Measurements from ENCODE around the gene SIGLEC8. TPM values are rescaled to one million over a fixed set of nuclear protein-coding genes. Genes with fewer than 3 reads are reported as not detected.
A peak's percentile ranks its signal among the peaks of the same experiment; 100 is the strongest.
"Not testable (repeated sequence)": the region's sequence is repeated elsewhere in the genome, so short reads cannot be mapped to it uniquely, and the experiment has no call there.

SIGLEC8 gene
- not detected for total RNA-seq

- H3K36me3 Mint-ChIP-seq = no peaks in the 10 kb centered on the region
- ATAC-seq (ENCODE audit: low read depth) (no peak), DNase-seq (no peak)
- H3K9me3 Mint-ChIP-seq = no peaks in the 10 kb centered on the region
- H3K27me3 Mint-ChIP-seq = peaks cover 34% of the 10 kb centered on the region
- H3K4me1 Mint-ChIP-seq = peaks cover 4% of the 10 kb centered on the region
- POLR2A ChIA-PET = no interaction called here
- H3K4me3 Mint-ChIP-seq = no peak within 1 kb of the TSS
- H3K27ac Mint-ChIP-seq = no peak within 1 kb of the TSS
Measured at GRCh38 chr19:51458051-51458645, at the start of gene SIGLEC8. Gene SIGLEC8 (minus strand): TSS chr19:51458454. CDS start chr19:51458387, 67 bp downstream.

- no peak overlapping the region for H3K4me3 Mint-ChIP-seq
- peaks cover 8% of the 10 kb centered on the region for H3K9me3 Mint-ChIP-seq
- DNase-seq = no peak
- H3K4me1 Mint-ChIP-seq = peaks cover 10% of the 10 kb centered on the region
- H3K27ac Mint-ChIP-seq = no peak overlapping the region
- H3K36me3 Mint-ChIP-seq = peaks cover 4% of the 10 kb centered on the region
- POLR2A ChIA-PET = interaction anchor here (0.6 kb wide), 1 partner anchor 21 kb away, joined by 6 read pairs; no protein-coding TSS in a partner anchor
- no peak for ATAC-seq (ENCODE audit: low read depth)
- H3K27me3 Mint-ChIP-seq = peaks cover 27% of the 10 kb centered on the region
Measured at GRCh38 chr19:51507640-51508058, 49.4 kb upstream of the SIGLEC8 start.

GRCh38 chr19:51507192-51507591, 48.9 kb upstream of the SIGLEC8 start:
- Mint-ChIP-seq H3K9me3 (peaks cover 8% of the 10 kb centered on the region), H3K36me3 (peaks cover 4% of the 10 kb centered on the region), H3K27me3 (peaks cover 24% of the 10 kb centered on the region), H3K4me1 (peaks cover 10% of the 10 kb centered on the region), H3K4me3 (no peak overlapping the region), H3K27ac (no peak overlapping the region)
- POLR2A ChIA-PET = interaction anchor here (0.6 kb wide), 1 partner anchor 21 kb away, joined by 6 read pairs; no protein-coding TSS in a partner anchor
- DNase-seq = no peak
- no peak for ATAC-seq (ENCODE audit: low read depth)

GRCh38 chr19:51505904-51506303, 47.6 kb upstream of the SIGLEC8 start:
- Mint-ChIP-seq H3K4me3 (no peak overlapping the region), H3K4me1 (peaks cover 19% of the 10 kb centered on the region), H3K36me3 (peaks cover 4% of the 10 kb centered on the region), H3K27ac (no peak overlapping the region), H3K9me3 (peaks cover 8% of the 10 kb centered on the region), H3K27me3 (peaks cover 16% of the 10 kb centered on the region)
- ATAC-seq (ENCODE audit: low read depth) (no peak), DNase-seq (no peak)
- POLR2A ChIA-PET = no interaction called here

GRCh38 chr19:51503896-51504295, 45.6 kb upstream of the SIGLEC8 start:
- peaks cover 8% of the 10 kb centered on the region for H3K9me3 Mint-ChIP-seq
- ATAC-seq (ENCODE audit: low read depth) = no peak
- peaks cover 22% of the 10 kb centered on the region for H3K4me1 Mint-ChIP-seq
- H3K36me3 Mint-ChIP-seq = peaks cover 4% of the 10 kb centered on the region
- H3K27me3 Mint-ChIP-seq = peaks cover 12% of the 10 kb centered on the region
- POLR2A ChIA-PET = no interaction called here
- no peak overlapping the region for H3K4me3 Mint-ChIP-seq
- DNase-seq = no peak
- H3K27ac Mint-ChIP-seq = no peak overlapping the region

- no peak overlapping the region for H3K4me3 Mint-ChIP-seq
- peaks cover 22% of the 10 kb centered on the region for H3K4me1 Mint-ChIP-seq
- peaks cover 13% of the 10 kb centered on the region for H3K27me3 Mint-ChIP-seq
- peaks cover 4% of the 10 kb centered on the region for H3K36me3 Mint-ChIP-seq
- DNase-seq (no peak), ATAC-seq (ENCODE audit: low read depth) (no peak)
- POLR2A ChIA-PET = interaction anchor here (0.6 to 0.8 kb wide), 2 partner anchors 11 to 68 kb away, joined by 3 to 6 read pairs; partner anchors contain the start of gene ZNF175
- H3K9me3 Mint-ChIP-seq = peaks cover 8% of the 10 kb centered on the region
- H3K27ac Mint-ChIP-seq = no peak overlapping the region
Measured at GRCh38 chr19:51503286-51503817, 45.1 kb upstream of the SIGLEC8 start.

GRCh38 chr19:51501594-51502263, 43.5 kb upstream of the SIGLEC8 start, which contains the start of gene SIGLEC12:
Gene SIGLEC12 (minus strand): TSS chr19:51501800. CDS start chr19:51501733, 67 bp downstream.
- H3K27ac Mint-ChIP-seq = peak within 1 kb of the TSS; percentile 89
- DNase-seq = peak; percentile 36
- H3K4me3 Mint-ChIP-seq = peak within 1 kb of the TSS; percentile 80

GRCh38 chr19:51500931-51501330, 42.7 kb upstream of the SIGLEC8 start:
- H3K9me3 Mint-ChIP-seq, POLR2A ChIA-PET, H3K27me3 Mint-ChIP-seq, DNase-seq, H3K36me3 Mint-ChIP-seq: not testable (repeated sequence)
- peak; percentile 31 for ATAC-seq (ENCODE audit: low read depth)
- H3K4me3 Mint-ChIP-seq = peak overlapping the region; percentile 80
- peaks cover 22% of the 10 kb centered on the region for H3K4me1 Mint-ChIP-seq
- H3K27ac Mint-ChIP-seq = peak overlapping the region; percentile 89

More at GRCh38 chr19:51501594-51502263, 43.5 kb upstream of the SIGLEC8 start, which contains the start of gene SIGLEC12:
- H3K9me3 Mint-ChIP-seq = peaks cover 8% of the 10 kb centered on the region
- POLR2A ChIA-PET = no interaction called here
- H3K4me1 Mint-ChIP-seq = peaks cover 22% of the 10 kb centered on the region
- H3K27me3 Mint-ChIP-seq = peaks cover 9% of the 10 kb centered on the region
- ATAC-seq (ENCODE audit: low read depth) = peak; percentile 59
- peaks cover 4% of the 10 kb centered on the region for H3K36me3 Mint-ChIP-seq

- POLR2A ChIA-PET = no interaction called here
- Mint-ChIP-seq H3K27ac (no peak overlapping the region), H3K36me3 (peaks cover 7% of the 10 kb centered on the region), H3K27me3 (peaks cover 2% of the 10 kb centered on the region), H3K4me3 (no peak overlapping the region), H3K9me3 (peaks cover 2% of the 10 kb centered on the region), H3K4me1 (peaks cover 27% of the 10 kb centered on the region)
- ATAC-seq (ENCODE audit: low read depth) = no peak
- DNase-seq = no peak
Measured at GRCh38 chr19:51497666-51498065, 39.4 kb upstream of the SIGLEC8 start.

GRCh38 chr19:51493776-51494175, 35.5 kb upstream of the SIGLEC8 start:
- peaks cover 9% of the 10 kb centered on the region for H3K36me3 Mint-ChIP-seq
- no peak for DNase-seq
- peaks cover 11% of the 10 kb centered on the region for H3K4me1 Mint-ChIP-seq
- ATAC-seq (ENCODE audit: low read depth) = no peak
- peaks cover 2% of the 10 kb centered on the region for H3K27me3 Mint-ChIP-seq
- POLR2A ChIA-PET = no interaction called here
- no peak overlapping the region for H3K27ac Mint-ChIP-seq
- H3K4me3 Mint-ChIP-seq = no peak overlapping the region
- H3K9me3 Mint-ChIP-seq = peaks cover 5% of the 10 kb centered on the region

GRCh38 chr19:51491586-51491985, 33.3 kb upstream of the SIGLEC8 start:
- DNase-seq (no peak), ATAC-seq (ENCODE audit: low read depth) (no peak)
- peaks cover 9% of the 10 kb centered on the region for H3K36me3 Mint-ChIP-seq
- H3K9me3 Mint-ChIP-seq = peaks cover 7% of the 10 kb centered on the region
- H3K4me3 Mint-ChIP-seq = no peak overlapping the region
- peaks cover 11% of the 10 kb centered on the region for H3K4me1 Mint-ChIP-seq
- POLR2A ChIA-PET = no interaction called here
- peaks cover 2% of the 10 kb centered on the region for H3K27me3 Mint-ChIP-seq
- no peak overlapping the region for H3K27ac Mint-ChIP-seq

- no peak for DNase-seq
- POLR2A ChIA-PET = no interaction called here
- Mint-ChIP-seq H3K4me1 (peaks cover 11% of the 10 kb centered on the region), H3K27ac (no peak overlapping the region), H3K27me3 (peaks cover 2% of the 10 kb centered on the region), H3K4me3 (no peak overlapping the region), H3K9me3 (peaks cover 7% of the 10 kb centered on the region), H3K36me3 (peaks cover 9% of the 10 kb centered on the region)
- no peak for ATAC-seq (ENCODE audit: low read depth)
Measured at GRCh38 chr19:51490676-51491075, 32.4 kb upstream of the SIGLEC8 start.

GRCh38 chr19:51489113-51489512, 30.9 kb upstream of the SIGLEC8 start:
- POLR2A ChIA-PET = no interaction called here
- ATAC-seq (ENCODE audit: low read depth) (no peak), DNase-seq (no peak)
- peaks cover 6% of the 10 kb centered on the region for H3K9me3 Mint-ChIP-seq
- H3K4me3 Mint-ChIP-seq = no peak overlapping the region
- H3K36me3 Mint-ChIP-seq = peaks cover 9% of the 10 kb centered on the region
- H3K27ac Mint-ChIP-seq = no peak overlapping the region
- H3K4me1 Mint-ChIP-seq = peaks cover 11% of the 10 kb centered on the region
- H3K27me3 Mint-ChIP-seq = peaks cover 6% of the 10 kb centered on the region

GRCh38 chr19:51488491-51488890, 30.2 kb upstream of the SIGLEC8 start:
- ATAC-seq (ENCODE audit: low read depth) (no peak), DNase-seq (no peak)
- POLR2A ChIA-PET = no interaction called here
- H3K36me3 Mint-ChIP-seq = peaks cover 7% of the 10 kb centered on the region
- H3K4me1 Mint-ChIP-seq = peaks cover 9% of the 10 kb centered on the region
- no peak overlapping the region for H3K27ac Mint-ChIP-seq
- peaks cover 6% of the 10 kb centered on the region for H3K27me3 Mint-ChIP-seq
- peaks cover 6% of the 10 kb centered on the region for H3K9me3 Mint-ChIP-seq
- no peak overlapping the region for H3K4me3 Mint-ChIP-seq
